COLO668 (cell line): ENCODE results near the gene GATAD2A.
"Not testable (repeated sequence)": the region's sequence is repeated elsewhere in the genome, so short reads cannot be mapped to it uniquely, and the experiment has no call there.

Source experiments
- DNase-seq: peaks from one replicate; lab custom pipeline; 2025; ENCODE audit not compliant: unreplicated experiment; lab: John Stamatoyannopoulos, UW

Gene GATAD2A

GRCh38 chr19:19404879-19405860 lies at the start of gene GATAD2A:
Gene GATAD2A (plus strand): TSS chr19:19405675. CDS start chr19:19465346, 59,671 bp downstream.
- peak; percentile 88 for DNase-seq

- no peak for DNase-seq
Observed at GRCh38 chr19:19356500-19356899, 49.0 kb upstream of the GATAD2A start.

GRCh38 chr19:19356901-19357566 lies 48.4 kb upstream of the GATAD2A start:
- no peak for DNase-seq

- peak; percentile 76 for DNase-seq
Observed at GRCh38 chr19:19361075-19361594, 44.3 kb upstream of the GATAD2A start.

GRCh38 chr19:19362075-19362474 lies 43.4 kb upstream of the GATAD2A start:
- DNase-seq, result no peak

GRCh38 chr19:19366434-19367396 lies 38.8 kb upstream of the GATAD2A start:
- peak; percentile 79 for DNase-seq

- DNase-seq, result no peak
Observed at GRCh38 chr19:19368087-19368486, 37.4 kb upstream of the GATAD2A start.

- no peak for DNase-seq
Observed at GRCh38 chr19:19371059-19371458, 34.4 kb upstream of the GATAD2A start.

GRCh38 chr19:19372656-19373416 lies 32.6 kb upstream of the GATAD2A start:
- DNase-seq, result peak; percentile 20

GRCh38 chr19:19379527-19379926 lies 25.9 kb upstream of the GATAD2A start:
- no peak for DNase-seq

GRCh38 chr19:19380316-19380715 lies 25.2 kb upstream of the GATAD2A start:
- not testable (repeated sequence) for DNase-seq

GRCh38 chr19:19381007-19381926 lies 24.2 kb upstream of the GATAD2A start:
- peak; percentile 7 for DNase-seq

- peak; percentile 11 for DNase-seq
Observed at GRCh38 chr19:19382118-19382517, 23.4 kb upstream of the GATAD2A start.

GRCh38 chr19:19384486-19384885 lies 21.0 kb upstream of the GATAD2A start:
- no peak for DNase-seq

- DNase-seq, result peak; percentile 98
Observed at GRCh38 chr19:19385131-19385895, 20.2 kb upstream of the GATAD2A start.

GRCh38 chr19:19385896-19386869 lies 19.3 kb upstream of the GATAD2A start:
- no peak for DNase-seq

GRCh38 chr19:19387108-19387507 lies 18.4 kb upstream of the GATAD2A start:
- no peak for DNase-seq
